EL (cell line): ENCODE measurements around the gene AFDN.
"Not testable (repeated sequence)": the region's sequence is repeated elsewhere in the genome, so short reads cannot be mapped to it uniquely, and the experiment has no call there.

Experiments used
- DNase-seq: peaks from one replicate; pipeline ENCODE4 v3.0.0-alpha.2; 2016

The AFDN gene

DNA sequence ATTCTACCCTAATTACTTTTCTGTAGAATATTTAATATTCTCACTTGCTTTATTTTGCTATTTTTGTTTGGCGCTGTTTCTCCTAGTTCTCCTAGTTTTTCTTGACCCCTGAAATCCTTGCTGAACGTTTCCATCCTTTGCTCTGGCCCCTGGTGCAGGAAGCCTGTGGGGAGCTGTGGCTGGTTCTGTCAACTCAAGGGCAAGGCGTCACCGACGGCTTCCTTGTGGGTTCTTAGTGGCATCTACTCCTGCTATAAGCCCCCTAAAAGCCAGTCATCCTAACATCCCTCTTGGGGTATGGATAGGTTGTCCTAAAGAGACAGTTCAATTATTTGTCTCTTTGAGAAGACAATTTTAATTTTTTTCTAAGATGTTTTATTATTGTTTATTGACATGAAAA is 133.9 kb downstream of the AFDN start:
- DNase-seq, result no peak

DNA sequence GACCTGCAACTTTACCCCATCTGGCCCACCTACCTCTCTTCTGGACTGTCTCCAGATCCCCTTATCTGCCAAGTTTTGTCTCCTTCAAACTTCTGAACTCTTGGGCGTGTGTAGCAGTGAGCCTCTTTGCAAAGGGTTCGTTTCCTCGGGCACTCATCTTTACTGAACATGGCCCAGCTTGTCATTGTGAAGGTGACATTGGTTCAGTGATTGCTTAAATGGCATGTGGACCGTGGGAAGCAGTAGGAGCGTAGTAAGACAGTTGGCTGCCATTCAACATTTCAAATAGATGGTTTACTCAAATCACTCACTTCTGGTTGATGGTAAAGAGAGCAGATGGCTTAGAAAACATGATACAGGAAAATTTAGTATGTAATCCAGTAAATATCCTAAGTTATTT is 136.0 kb downstream of the AFDN start:
- DNase-seq, result no peak

DNA sequence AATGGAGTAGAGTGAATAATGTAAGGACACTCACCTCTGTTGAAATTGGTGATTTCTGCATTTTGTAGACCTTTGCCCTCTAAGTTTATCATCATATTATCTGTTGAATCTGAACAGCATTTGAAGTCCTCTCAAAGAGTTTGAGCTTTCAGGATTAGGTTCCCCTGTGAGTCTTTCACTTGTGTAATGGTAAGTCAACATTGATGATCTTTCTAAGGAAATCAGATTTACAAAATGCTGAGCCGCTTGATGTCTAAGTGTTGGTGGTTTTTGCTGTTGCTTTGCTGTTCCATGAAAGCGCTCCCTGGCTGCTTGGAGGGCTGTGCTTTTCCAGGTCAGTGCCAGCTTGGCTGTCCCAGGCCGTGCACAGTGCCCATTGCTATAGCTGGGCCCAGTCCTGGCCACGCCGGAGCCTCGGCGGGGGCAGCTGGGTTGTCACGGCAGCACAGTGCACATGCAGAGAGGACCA is 136.9 kb downstream of the AFDN start:
- no peak for DNase-seq

DNA sequence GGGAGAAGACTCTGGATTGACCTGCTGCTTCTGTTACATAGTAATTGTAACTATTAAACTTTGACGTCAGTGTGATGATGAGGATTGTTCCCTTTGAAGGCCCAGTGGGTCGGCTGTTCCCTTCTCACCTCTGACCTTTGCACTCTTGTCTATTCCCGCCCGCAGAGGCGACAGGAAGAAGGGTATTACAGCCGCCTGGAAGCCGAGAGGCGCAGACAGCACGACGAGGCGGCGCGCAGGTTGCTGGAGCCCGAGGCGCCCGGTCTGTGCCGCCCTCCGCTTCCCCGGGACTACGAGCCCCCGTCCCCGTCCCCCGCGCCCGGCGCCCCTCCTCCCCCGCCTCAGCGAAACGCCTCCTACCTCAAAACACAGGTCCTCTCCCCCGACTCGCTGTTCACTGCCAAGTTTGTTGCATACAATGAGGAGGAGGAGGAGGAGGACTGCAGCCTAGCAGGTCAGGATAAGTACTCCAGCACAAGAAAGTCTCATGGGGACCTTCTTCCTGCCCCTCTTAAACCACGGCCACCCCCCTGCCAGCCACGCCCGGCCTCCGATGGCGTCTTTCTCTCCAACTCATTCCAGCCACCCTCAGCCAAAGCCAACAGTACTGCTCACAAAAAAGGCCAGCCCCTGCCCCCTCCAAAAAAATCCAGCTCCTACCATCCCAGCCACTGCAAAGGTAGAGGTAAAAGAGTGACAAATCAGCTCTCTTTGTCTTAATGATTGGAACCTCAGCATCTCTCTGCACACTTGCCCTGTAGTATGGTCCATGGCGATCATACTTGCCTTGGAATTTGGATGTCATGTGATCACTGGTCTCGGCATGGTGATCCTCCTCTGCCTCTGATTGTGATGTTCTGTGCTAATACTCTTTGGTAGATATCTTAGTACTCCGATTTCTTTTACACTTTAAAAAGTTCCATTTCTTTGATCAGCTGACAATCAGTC is 139.2 kb downstream of the AFDN start:
- DNase-seq, result no peak

DNA sequence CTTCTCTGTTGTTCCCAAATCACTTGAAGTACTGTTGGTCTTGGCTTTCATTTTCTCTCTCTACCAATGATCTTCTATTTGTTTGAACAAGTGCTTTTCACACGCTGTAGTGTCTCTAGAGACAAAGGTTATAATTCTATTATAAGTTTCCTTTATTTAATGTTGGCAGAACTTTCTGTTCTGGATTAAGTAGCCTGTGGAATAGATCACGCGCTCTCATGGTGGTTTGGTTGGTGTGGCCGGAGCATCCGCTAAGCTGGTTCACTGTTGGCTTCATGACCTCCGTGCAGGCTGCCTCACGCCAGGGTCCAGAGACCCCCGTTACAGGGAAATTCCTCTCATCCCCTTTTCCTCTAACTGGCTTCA is 139.8 kb downstream of the AFDN start:
- DNase-seq, result no peak

DNA sequence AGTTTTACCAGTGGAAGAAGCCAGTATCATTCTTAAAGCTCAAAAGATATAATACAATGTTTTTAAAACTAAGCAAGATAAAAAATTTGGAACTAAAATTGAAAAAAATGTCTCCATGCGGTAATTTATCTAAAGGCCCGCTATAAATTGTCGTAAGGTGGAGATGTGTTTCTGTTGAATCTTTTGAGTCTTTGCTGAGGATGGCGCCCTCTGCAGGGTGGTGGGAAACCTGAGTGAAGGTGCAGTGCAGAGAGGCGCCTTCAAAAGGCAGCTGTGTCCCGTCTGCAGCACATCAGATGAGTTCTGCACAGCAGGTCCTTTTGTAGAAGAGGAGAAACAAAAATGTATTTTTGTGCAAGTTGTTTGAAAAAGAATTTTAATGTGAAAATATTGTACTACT is 141.4 kb downstream of the AFDN start:
- DNase-seq, result peak; percentile 4

DNA sequence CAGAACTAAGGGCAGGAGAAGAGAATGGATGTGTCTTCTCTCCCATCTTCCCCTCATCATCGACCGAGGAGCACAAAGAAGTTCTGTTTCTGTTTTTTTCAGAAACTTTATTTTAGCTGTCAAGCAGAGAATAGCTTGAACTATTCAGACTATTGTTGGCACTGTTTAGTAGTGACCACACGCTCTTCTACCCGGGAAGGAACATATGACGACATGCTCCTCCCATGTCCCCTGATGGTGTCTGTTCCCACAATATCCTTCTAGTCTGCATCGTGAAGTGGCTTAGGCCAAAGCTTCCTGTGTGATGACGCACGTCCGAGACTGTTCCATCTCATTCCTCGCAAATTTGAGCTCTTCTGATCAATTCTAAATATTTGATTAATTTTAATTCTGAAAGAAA is 143.5 kb downstream of the AFDN start:
- DNase-seq, result no peak

DNA sequence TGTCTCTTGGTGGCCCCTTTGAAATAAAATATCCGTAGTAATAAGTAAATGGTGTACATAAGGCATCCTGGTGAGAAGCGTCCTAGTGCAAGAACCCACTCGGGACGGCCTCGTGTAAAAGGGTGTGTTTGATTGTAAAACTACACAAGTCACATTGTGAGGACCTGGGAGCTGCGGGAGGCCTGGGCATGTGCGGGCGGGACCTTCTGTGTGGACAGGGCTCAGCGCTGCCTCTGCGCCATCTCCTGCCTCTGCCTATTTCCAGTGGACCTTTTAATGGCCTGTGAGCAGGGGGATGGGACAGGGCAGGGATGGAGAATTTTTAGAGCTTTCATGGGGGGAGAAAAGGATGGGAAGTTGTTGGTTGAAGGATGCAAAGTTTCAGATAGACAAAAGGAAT is 145.5 kb downstream of the AFDN start:
- DNase-seq, result no peak

DNA sequence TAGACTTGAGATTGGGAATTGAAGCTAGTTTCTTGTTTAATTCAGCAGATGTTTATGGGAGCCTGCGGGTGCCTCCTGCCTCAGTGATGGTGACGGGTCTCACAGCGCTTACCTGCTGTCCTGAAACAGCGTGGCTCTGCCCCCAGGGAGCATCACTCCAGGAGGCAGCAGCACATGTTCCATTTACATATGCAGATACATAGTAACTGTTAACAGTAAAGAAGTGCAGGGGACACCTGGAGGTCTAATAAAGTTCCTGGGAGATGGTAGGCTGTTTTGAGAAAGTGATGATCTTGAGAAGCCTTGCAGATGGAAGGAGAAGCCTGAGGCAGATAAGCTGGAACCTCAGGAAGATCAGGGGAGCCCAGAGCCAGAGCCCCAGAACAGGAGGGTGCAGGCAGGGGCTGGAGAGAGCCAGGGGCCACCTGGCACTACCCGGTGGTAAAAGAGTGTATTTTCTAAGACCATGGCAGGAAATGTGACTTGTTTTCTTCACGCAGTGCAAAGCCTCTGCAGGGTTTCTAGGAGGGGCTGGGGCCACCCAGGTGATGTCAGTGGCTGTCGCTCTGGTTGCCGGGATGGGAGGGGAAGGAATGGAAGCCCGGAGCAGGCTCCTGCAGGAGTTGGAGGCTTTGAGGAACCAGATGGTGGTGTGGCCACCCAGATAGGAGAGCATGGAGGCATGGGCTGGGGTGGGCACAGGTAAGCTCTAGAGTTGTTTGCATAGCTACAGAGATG is 146.6 kb downstream of the AFDN start:
- DNase-seq, result no peak

DNA sequence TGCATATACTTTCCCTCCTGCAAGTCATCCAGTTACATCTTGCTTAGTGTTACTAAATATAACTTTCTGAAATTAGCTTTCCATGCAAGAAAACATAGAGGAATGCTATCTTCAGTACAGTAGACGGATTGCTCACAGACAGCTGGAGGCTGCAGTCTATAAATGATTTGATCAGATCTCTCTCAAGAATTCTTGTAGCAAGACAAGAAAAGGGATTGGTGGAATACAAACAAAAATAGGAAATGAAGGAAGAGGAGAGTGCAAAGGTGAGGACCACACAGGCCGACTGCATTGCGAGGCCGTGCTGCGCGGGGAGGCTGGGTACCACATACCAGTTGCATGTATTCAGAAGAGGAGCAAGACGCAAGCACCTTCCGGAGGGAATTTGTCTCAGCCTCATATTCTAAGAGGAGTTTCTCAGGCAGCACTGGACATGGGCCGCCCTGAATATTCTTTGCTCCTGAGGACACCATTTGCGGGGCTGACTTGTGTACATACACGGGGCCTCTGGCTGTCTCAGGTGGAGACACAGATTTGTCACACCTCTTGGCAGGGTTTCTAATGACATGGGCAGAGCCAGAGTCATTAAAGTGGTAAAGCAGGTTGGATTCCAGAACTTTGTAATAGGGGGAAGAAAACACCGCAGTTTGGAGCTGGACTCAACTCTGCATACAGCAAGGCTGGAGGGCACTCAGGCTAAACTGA is 148.1 kb downstream of the AFDN start:
- DNase-seq, result no peak

DNA sequence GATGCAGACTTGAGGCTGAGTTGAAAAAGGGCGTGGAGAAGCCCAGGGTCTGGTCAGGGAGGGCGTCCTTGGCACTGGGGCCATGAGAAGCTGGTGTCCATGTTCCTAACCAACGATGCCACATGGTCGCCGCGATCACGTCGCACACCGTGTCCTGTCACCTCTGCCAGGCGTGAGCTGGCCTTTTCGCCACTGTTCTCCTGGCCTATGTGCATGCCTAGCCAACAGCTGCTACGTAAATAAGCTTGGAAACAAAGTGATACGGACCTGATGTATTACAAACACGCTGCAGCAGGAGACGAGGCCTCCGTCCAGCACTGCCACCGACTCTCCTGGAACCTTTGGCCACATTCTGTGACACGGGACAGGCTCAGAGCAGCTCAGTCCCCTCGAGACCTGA is 148.7 kb downstream of the AFDN start:
- no peak for DNase-seq

DNA sequence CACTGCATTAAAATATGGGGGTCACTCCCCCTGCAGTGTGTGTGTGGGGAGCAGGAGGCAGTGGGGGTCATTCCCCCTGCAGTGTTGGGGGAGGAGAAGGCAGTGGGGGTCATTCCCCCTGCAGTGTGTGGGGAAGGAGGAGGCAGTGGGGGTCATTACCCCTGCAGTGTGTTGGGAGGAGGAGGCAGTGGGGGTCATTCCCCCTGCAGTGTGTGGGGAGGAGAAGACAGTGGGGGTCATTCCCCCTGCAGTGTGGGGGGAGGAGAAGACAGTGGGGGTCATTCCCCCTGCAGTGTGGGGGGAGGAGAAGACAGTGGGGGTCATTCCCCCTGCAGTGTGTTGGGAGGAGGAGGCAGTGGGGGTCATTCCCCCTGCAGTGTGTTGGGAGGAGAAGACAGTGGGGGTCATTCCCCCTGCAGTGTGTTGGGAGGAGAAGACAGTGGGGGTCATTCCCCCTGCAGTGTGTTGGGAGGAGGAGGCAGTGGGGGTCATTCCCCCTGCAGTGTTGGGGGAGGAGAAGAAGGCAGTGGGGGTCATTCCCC is 149.5 kb downstream of the AFDN start:
- not testable (repeated sequence) for DNase-seq

DNA sequence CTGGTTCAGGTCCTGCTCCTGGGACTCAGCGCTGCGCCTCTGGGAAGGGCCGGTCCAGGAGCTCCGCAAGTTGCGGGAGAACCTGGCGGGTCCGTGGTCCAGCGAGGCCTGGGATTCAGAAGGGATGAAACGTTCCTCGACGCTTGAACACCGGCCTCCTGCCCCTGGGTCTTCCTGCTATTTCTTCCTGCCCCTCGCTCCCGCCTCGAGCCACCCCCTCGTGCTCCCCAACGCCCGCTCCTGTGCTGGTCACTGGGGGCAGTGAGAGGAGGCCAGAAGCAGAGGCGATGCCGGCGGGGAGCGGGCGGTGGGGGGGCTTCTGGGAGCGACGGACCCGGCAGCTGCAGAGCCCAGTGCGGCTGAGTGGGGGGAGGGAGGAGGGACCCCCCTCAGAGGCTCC is 150.0 kb downstream of the AFDN start:
- no peak for DNase-seq

DNA sequence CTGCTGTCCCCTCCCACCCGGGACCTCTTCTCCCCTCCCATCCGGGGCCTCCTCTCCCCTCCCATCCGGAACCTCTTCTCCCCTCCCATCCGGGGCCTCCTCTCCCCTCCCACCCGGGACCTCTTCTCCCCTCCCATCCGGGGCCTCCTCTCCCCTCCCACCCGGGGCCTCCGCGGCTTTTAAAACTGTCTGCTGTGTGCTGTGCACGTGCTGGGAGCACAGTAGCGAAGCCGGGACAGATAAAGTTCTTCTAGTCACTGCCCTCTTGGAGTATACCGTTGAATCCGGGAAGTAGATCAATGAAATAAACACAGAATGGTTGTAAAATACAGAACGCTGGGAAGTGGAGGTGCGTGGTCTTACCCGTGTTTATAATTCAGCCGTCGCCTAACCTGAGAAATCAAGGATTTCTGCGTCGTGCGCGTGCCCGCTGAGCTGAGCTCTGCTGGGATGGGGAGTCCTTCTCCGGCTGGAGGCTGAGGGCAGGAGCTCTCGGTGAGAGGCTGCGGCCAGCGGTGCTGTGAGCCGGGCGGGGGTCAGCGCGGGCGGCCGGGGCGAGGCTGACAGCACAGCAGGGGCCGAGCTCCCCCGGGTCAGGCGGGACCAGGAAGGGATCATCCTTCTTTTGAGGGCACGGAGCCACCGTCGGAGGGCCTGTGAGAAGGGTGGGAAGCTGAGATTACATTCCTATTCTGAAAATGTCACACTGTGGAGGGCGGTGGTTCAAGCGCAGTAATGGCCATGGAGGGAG is 151.2 kb downstream of the AFDN start:
- DNase-seq, result no peak

DNA sequence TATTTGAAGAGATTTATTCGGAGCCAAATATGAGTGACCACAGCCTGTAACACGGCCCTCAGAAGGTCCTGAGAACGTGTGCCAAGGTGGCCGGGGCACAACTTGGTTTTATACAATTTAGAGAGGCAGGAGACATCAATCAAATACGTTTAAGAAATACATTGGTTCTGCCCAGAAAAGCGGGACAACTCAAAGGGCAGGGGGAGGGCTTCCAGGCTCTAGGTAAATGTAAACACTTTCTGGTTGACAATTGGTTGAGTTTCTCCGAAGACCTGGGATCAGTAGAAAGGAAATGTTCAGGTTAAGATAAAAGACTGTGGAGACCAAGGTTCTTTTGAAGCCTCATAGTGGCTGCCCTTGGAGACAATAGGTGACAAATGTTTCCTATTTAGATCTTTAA is 151.9 kb downstream of the AFDN start:
- no peak for DNase-seq

DNA sequence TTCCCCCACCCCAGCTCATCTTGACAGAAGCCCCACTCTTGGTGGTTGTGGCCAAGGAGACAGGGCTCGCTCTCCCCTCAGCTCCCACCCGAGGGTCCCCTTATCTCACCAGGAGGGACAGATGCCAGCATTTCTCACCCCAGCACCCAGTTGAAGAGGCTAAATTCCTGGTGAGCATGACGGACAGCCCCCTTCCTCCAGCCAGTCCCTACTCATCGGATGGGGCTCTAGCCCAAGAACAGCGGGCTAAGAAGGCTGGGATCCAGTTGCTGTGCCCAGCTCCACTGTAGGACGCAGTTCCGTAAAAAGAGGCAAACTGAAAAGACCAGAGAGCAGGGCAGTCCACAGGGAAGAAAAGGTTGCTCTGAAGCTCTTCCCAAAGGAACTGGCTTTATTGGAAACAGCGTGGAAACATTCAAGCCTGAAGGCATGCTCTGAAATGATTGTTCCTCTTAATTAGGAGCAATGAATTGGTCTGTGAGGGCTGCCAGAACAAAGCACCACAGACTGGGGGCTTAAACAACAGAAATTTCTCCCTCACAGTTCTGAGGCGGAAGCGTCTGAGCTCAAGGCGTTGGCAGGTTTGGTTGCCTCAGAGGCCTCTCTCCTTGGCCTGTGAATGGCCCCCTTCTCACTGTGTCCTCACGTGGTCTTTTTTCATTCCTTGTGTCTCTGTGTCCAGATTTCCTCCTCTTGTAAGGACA is 152.9 kb downstream of the AFDN start:
- no peak for DNase-seq

DNA sequence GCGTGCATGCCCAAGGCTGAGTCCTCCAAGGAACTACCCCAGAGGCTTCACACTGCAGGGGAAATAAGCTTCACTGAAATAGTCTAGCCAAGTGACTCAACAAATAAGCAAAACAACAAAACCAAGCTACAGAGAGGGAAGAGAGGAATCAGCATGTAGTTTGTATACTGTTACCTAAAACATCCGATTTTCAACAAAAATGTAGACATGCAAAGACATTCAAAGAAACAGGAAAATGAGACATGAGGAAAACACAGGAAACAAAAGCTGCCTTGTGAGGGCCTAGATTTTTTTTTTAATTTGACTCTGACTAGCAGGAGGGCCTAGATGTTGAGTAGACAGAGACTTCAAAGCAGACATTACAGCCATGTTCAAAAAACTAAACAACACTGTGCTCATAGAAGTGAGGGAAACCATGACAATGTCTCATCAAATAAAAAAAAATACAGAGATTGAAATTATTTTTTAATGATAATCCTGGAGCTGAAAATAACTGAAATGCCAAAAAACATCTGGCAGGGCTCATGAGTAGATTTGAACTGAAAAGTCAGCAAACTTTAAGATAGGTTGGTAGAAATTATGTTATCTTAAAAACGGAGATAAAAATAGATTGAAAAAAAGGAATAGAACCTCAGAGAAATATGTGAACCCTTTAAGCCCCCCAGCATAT is 154.3 kb downstream of the AFDN start:
- no peak for DNase-seq

DNA sequence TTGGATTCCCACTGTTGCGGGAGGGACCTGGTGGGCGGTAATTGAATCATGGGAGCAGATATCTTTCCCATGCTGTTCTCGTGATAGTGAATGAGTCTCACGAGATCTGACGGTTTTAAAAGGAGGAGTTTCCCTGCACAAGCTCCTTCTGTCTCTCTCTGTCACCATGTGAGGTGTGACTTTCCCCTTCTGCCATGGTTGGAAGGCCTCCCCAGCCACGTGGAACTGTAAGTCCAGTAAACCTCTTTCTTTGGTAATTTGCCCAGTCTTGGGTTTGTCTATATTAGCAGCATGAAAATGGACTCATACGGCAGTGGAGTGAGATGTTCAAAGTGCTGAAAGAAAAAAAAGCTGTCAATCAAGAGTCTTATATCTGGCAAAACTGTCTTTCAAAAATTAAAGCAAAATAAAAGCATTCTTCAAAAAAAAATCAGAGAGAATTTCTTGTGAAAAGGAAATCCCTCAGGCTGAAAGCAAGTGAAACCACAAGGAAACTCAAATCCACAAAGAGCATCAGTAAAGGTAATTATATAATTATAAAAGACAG is 155.3 kb downstream of the AFDN start:
- no peak for DNase-seq

DNA sequence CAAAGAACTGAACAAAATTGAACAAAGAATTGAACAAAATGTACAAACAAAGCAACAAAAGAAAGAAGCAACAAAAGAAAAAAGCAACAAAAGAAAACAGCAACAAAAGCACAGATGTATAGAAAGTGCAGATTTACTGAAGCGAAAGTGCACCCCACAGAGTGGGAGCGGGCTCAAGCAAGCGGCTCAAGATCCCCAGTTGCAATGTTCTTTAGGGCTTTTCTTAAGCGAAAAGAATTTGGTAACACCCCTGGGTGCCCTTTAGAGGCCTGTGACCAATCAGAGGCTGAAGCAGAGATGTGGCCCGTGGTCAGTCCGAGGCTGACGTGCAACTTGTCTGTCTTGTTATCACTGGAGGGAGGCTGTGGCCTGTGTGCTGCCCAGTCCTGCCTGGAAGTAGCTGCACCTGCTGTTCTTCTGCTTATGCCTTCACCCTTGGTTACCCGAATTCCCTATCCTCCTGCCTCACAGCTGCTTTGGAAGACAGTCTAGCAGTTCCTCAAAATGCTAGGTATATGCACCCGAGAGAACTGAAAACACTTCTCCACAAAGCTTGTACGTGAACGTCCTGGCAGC is 157.5 kb downstream of the AFDN start:
- DNase-seq, result no peak

DNA sequence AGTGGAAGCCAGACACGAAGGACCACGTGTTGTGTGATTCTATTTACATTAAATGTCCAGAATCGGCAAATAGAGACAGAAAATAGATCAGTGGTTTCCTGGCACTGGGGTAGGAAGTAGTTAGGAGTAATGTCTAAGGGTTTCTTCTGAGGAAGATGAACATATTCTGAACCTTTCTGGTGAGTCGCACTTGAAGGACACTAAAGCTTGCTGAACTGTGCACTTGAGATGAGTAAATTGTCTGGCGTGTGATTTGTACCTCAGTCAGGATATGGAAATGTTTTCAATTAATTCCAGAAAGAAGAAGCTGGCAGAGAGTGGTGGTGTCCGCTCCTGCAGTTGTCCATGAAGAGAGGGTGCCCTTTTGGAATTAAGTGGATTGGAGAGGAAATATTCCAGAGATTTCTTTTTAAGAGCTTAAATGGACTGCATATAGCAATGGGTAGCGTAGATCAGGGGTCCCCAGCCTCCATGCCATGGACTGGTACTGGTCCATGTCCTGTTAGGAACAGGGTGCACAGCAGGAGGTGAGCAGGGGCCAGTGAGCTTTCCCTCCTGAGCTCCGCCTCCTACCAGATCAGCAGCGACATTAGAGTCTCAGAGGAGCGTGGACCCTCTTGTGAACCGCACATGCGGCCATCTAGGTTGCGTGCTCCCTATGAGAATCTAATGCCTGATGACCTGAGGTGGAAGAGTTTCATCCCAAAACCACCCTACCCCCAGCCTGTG is 158.3 kb downstream of the AFDN start:
- no peak for DNase-seq
